Stimulated activated CD8-positive, alpha-beta memory T cell treated with anti-CD3 and anti-CD28 coated beads, Interleukin-15, amount 100 ng/mL, for 48 hours (primary cell): ENCODE results near the gene HELZ.

ENCODE experiments used
- DNase-seq, 2 donors: peaks; one replicate each; pipeline ENCODE4 v3.0.0-alpha.2; 2020; ENCODE audit warnings: low read depth in 2 of 2

Gene HELZ

GRCh38 chr17:67080804-67081203, 164.2 kb downstream of the HELZ start:
- DNase-seq, result no peak

DNA sequence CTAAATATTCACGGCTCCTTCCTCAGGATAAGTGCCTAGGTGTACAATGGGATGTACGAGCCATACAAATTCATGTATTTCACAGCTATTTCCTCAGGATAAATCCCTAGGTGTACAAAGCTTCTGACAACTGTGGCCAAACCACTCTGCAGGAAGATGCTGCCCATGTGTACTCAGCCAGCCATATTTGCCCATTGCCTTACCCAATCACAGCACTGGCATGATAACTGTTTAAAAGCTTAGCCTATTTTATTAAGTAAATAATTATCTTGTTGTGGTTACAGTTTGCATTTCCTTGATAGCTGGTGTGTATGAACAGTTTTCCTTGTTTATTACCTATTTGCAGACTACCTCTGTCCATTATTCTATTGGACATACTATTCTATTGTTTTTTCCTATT, 165.5 kb downstream of the HELZ start:
- no peak for DNase-seq

- DNase-seq, result no peak
Measured at GRCh38 chr17:67078292-67078691, 166.7 kb downstream of the HELZ start.

GRCh38 chr17:67076290-67076689, 168.7 kb downstream of the HELZ start:
- DNase-seq, result no peak

DNA sequence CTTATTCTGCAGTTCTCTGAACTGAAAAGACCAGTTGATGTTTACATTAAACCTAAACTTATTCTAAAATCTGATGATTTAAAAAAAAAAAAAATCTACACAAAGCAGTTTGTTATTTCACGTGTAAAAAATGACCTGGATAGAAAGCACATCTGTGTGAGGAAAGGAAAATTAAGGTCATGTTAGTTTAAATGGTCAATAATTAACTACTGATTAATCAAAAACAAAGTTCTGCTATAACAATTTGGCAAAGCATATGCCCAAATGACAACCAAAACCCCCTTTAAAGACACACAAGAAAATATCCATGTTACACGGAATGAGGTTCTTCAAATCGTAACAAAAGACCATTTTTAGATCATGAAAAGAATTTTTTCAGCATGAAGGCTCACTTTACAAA, 170.2 kb downstream of the HELZ start:
- DNase-seq, result no peak

GRCh38 chr17:67072885-67073284, 172.1 kb downstream of the HELZ start:
- no peak for DNase-seq

DNA sequence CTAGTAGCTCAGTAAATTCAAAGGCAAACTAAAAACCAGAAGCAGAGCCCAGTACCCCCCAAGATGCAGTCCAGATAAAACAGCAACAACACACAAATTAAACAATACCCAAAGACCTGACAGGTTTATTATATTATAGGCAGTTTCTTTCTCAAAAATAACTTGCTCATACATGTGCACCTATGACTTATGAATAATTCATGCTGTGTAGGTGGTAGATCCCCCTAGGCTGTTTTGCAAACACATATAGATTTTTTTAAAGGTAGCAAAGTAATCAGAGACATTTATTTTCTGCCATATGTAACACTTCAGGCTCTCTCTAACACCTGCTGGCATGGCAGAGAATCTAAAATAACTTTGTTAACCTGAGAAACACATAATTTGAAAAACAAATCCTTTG, 173.4 kb downstream of the HELZ start:
- DNase-seq, result no peak

DNA sequence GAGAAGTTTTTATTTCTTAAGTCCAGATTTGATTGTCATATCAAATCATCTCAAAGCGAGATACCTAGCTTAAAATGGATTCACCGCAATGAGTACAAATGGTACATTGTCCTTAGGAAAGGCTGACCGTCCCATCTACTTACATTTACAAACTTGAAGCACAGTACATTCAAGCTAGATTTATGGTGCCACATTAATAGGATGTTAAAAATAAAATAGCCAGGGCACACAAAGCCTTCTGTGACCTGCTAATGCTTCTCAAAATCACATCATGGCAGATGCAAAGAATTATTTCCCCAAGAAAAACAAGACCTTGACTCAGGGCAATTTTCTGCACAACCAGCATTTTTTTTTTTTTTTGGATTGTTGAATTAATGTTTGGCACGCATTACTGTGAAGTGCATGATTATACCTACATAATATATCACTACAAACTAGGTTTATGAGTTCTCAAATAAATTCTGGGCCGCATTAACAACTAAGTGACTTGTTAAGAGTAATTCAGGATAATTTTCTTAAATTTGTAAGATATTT, 175.3 kb downstream of the HELZ start:
- no peak for DNase-seq

DNA sequence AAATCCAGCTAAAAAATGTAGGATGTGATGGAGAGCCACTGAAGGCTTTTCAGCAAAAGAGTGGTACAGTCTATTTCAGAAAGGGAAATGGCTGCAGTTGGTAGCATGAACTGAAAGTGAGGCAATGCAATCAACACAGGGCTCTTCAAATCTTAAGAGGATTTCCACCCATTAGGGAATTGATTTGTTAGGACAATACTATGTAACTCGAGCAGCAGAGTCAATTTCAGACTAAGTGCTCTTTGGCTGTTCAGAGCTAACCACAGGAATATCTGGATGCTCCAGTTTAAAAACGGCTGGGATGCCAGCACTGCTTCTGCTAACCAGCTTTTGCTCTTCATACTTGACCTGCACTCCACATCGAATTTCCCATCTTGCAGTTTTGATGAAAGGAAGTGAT, 176.0 kb downstream of the HELZ start:
- DNase-seq, result no peak

DNA sequence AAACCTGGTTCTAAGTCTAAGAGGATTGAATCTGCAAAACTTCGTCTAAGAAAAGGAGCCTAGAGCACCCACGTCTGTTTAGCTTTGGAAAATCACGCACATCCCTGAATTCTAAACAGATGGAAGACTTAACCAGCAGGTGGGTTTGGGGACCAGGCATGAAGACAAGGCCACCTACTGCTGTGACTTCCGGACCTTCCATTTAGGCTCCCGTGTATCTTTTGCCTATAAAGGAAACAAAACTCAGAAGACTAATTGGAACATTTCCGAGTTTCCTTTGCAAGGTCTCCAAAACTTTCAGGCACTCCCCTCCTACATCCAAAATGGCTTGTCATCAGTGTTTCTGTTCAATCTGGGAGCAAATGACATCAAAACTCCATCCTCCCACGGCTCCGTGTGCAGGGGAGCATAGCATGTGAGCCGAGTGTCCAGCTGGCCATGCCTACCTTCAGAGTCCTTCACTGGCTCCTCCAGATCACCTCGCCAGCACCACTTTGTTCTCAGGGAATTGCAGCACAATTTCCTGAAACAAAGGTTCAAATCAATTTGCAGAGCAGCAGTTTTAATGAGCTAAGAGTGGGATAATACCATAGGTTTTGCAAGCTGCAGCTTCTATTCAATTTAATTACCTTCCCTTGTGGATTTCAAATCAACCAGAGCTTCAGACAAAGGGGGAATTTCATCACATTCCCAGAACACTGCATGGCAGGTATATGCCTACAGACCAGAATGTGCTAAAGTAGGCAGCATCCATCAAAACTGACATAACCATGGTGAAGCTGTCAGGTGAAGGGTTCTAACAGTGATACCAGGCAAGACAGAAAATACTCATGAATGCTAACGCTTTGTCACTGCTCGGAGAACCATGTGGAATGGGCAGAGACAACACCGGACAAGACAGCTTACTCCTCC, 177.2 kb downstream of the HELZ start:
- DNase-seq, result no peak

DNA sequence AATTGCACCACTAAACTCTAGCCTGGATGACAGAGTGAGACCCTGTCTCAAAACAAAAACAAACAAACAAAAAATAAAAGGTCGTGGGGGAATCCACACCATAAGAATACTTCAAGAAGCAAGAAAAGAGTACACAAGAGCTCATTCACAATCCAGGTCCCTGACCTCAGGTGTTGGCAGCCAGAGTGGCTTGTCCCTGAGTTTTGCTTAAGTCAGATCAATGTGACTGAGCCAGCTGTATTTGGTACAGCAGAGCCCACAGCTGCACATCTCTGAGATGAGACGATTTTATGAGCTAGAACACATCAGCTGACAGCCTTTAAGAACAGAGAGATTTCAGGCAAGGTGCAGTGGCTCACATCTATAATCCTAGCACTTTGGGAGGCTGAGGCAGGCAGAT, 178.3 kb downstream of the HELZ start:
- no peak for DNase-seq

DNA sequence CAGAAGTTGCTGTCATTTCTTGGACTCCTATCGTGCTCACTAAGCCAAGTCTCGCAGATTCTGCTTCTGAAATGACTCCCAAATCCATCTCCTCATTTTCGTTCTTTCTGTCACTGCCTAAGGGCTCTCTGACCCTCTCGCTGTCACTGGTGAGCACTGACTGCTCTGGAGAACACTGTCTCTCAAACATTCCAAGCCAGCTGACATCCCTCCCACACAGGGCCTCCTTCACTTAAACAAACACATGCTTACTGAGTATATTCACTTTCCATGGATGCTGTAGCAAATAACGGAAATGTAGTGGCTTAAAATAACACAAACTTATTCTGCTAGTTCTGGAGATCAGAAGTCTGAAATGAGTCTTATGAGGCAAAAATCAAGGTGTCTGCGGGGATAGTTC, 181.9 kb downstream of the HELZ start:
- no peak for DNase-seq

DNA sequence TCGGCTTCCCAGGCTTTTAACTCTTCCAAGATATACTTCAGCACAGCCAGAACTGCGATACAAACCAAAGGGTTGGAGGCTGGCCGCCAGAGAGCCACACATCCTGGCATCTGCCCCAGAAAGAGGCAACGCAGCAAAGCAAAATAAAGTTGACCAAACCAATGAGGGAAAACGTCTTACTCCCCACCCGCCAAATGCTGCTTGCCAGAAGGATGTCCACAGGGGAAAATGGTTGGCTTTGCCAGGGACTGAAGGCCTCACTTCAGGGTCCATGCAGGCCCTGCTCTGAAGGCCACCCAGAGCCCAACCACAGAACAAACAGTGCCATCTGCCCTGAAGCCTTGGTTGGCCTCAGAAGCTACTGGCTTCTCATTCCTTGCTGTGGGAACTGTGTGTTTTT, 185.6 kb downstream of the HELZ start:
- no peak for DNase-seq

DNA sequence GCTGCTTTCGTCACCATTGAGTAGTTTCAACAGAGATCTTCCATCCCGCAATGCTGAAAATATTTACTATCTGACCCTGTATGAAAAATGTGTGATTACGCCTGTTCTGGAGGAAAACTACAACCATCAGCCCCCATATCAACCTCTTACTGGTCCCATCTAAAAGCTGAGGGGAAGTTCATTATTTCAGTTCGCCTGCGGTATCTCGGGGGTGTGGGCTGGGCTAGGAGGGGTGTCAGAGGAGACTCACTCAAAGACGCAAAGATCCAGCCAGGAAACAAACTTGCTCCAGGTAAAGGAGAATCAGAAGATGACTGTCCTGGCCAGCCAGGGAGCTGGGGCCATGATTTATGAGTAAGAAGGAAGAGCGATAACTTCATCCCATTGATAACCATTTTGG, 187.0 kb downstream of the HELZ start:
- DNase-seq, result no peak

DNA sequence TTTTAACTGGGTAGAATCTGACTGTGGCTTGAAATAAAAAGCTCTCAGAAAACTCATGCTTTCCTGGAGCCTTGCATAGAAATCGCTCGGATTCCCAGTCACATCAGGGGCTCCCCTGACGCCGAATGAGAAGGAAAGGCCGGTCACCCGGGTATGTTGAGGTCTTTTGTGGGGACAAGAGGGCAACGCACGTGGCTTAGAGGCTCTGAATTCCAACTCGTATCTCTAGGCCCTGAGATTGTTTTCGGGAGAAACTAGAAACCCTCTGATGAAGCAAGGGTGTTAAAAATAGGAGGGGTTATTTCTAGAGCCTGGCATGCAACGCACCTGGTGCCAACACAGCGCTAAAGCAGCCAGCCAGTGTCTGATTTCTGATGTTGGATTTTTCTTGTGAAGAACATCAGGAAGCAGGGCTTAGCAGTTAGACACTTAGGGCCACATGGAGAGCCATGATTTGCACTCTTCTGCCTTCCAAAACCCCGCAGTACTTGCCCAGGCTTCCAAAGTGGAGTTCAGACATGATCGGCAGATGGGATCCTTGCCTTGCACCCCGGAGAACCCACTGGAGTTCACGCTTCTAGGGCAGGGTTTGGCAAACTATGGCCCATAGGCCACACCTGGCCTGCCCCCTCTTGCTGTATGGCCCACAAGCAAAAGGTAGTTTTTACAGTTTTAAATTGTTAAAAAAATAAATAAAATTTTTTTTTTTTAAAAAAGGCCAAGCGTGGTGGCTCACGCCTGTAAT, 188.1 kb downstream of the HELZ start:
- no peak for DNase-seq

GRCh38 chr17:67055811-67056745, 188.9 kb downstream of the HELZ start:
- no peak for DNase-seq

DNA sequence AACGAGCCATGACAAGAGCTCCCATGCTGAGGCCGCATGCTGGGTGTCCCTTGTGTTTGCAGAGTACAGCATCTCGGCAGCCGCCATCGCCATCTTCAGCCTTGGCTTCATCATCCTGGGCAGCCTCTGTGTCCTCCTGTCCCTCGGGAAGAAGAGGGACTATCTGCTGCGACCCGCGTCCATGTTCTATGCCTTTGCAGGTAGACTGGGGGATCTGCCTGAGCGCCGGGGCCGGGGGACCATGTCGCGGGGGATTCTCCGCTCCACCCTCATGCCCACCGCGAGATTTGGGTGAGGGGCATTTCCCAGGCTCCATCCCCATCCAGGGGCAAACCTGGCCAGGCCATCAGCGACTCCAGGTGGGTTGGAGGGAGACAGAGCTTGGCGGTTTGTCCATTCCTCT, 190.0 kb downstream of the HELZ start:
- no peak for DNase-seq

- no peak for DNase-seq
Measured at GRCh38 chr17:67054608-67055007, 190.4 kb downstream of the HELZ start.

GRCh38 chr17:67054011-67054591, 190.9 kb downstream of the HELZ start:
- DNase-seq, result no peak

DNA sequence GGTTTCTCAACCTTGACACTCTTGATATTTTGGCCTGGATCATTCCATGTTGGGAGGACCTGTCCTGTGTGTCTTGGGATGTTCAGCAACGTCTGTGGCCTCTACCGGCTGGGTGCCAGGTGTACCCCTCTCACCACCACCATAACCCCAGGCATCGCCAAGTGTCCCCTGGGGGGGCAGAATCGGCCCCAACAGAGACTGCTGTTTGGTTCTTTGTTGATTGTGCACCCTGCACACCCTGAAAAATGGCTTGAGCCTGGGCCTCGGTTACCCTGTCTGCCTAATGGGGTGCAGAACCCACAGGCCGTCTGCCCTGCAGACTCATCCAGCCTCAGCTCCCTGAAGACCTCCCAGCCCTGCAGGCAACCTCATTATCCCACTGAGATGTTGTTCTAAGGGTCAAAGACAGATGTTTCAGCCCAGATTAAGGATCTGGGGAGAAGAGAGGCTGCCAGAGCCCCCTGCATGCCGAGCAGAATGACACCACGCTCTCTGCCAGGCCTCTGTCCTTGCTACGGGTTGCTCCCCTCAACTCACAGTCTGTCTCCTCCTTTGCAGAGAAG, 191.5 kb downstream of the HELZ start:
- no peak for DNase-seq
